ENCODE data around the gene P2RY1. TPM values are rescaled to one million over a fixed set of nuclear protein-coding genes. Genes with fewer than 3 reads are reported as not detected.

P2RY1 gene
- total and polyA plus RNA-seq, 9 of the 15 experiments (the other 6 are each of a cell fraction or from before 2014, with no cell fraction given): 6.0 to 27.9 (median 18.4) TPM

DNA sequence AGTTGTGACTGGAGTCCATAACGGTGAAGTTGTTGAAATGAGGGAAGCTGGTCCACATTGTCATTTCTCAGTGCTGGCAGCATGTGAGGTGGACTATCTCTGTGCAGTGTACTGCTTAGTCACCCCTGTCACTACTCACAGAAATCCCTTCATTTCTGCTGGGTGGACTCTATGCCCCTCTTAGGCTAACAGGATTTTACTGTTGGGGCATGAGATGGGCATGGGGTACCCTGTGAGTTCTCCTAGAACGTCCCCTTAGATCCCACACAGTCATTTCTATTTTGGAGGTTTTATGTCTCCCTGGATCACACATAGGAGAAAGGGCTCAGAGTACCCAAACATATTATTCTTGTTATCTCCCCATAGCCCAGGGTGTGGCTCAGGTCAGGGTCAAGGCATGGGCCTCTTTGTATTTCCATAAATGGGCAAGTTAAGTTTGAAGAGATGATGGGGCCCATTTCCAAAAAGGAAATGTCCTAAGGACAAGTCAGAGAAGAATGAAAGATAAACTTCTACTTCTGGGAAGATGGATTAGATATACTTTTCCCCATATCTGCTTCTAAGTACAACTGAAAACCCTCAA lies 15.2 kb downstream of the P2RY1 start (continued):
- peak; percentile 79 for TF ChIP-seq SOX6 (IDR thresholded peaks at IDR 0.05)
- no peak for TF ChIP-seq CHD4 (IDR thresholded peaks at IDR 0.05; ENCODE audit: insufficient read depth, insufficient replicate concordance, low read depth, low read length, poor library complexity, severe bottlenecking)
- peak; percentile 46; the same call in 1 of the 2 replicates for TF ChIP-seq NCOR1 (IDR thresholded peaks at IDR 0.05)
- TF ChIP-seq CC2D1A (IDR thresholded peaks at IDR 0.05): 0 out of 2 replicates have a peak, but pooled peaks have one; percentile 24
- 0 out of 2 replicates have a peak, but pooled peaks have one; percentile 45 for TF ChIP-seq ESRRA (IDR thresholded peaks at IDR 0.05; ENCODE audit: borderline replicate concordance, low read depth)
- TF ChIP-seq, protein P1, sequence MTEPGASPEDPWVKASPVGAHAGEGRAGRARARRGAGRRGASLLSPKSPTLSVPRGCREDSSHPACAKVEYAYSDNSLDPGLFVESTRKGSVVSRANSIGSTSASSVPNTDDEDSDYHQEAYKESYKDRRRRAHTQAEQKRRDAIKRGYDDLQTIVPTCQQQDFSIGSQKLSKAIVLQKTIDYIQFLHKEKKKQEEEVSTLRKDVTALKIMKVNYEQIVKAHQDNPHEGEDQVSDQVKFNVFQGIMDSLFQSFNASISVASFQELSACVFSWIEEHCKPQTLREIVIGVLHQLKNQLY (CRISPR knock-in tag; conservative IDR thresholded peaks at IDR 0.05): no peak
- TF ChIP-seq, protein P2, sequence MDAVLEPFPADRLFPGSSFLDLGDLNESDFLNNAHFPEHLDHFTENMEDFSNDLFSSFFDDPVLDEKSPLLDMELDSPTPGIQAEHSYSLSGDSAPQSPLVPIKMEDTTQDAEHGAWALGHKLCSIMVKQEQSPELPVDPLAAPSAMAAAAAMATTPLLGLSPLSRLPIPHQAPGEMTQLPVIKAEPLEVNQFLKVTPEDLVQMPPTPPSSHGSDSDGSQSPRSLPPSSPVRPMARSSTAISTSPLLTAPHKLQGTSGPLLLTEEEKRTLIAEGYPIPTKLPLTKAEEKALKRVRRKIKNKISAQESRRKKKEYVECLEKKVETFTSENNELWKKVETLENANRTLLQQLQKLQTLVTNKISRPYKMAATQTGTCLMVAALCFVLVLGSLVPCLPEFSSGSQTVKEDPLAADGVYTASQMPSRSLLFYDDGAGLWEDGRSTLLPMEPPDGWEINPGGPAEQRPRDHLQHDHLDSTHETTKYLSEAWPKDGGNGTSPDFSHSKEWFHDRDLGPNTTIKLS (IDR thresholded peaks at IDR 0.05; ENCODE audit: borderline replicate concordance, low read depth): peak; percentile 46; the same call in 1 of the 2 replicates
- 0 out of 2 replicates have a peak, but pooled peaks have one; percentile 19 for TF ChIP-seq SNIP1 (IDR thresholded peaks at IDR 0.05; ENCODE audit: low read depth)
- peak; percentile 37; the same call in 1 of the 2 replicates for TF ChIP-seq SMARCC2 (IDR thresholded peaks at IDR 0.05; ENCODE audit: low read depth)
- TF ChIP-seq HDAC2 (IDR thresholded peaks at IDR 0.05): 0 out of 2 replicates have a peak, but pooled peaks have one; percentile 49
- no peak for TF ChIP-seq ATF1 (CRISPR knock-in tag; IDR thresholded peaks at IDR 0.05)
- TF ChIP-seq ATF1 (tag; IDR thresholded peaks at IDR 0.05): peak; percentile 25; the same call in 1 of the 2 replicates
- TF ChIP-seq ZNF644 (tag; IDR thresholded peaks at IDR 0.05; ENCODE audit: low read depth): peak; percentile 88
- TF ChIP-seq NFE2 (IDR thresholded peaks at IDR 0.05; ENCODE audit: low read depth): peak; percentile 91
- TF ChIP-seq RBBP5 (IDR thresholded peaks at IDR 0.05; ENCODE audit: borderline replicate concordance, insufficient read depth, low read length, poor library complexity, severe bottlenecking): peak; percentile 61
- peak; percentile 87; the same call in 1 of the 2 replicates for TF ChIP-seq KLF6 (CRISPR knock-in tag; IDR thresholded peaks at IDR 0.05; ENCODE audit: borderline replicate concordance)
- peak; percentile 68; the same call in 1 of the 2 replicates for TF ChIP-seq ZKSCAN8 (CRISPR knock-in tag; IDR thresholded peaks at IDR 0.05)
- peak in 1 of 2 experiments; percentile 47; a peak in 1 of 3 replicates for TF ChIP-seq CBX3 (IDR thresholded peaks at IDR 0.05; ENCODE audit: borderline replicate concordance in 1 of 2, low read length in 2 of 2)
- 0 out of 2 replicates have a peak, but pooled peaks have one; percentile 13 for TF ChIP-seq MYNN (IDR thresholded peaks at IDR 0.05)
- no peak for TF ChIP-seq MYNN (CRISPR knock-in tag; IDR thresholded peaks at IDR 0.05)
- TF ChIP-seq, protein P3, sequence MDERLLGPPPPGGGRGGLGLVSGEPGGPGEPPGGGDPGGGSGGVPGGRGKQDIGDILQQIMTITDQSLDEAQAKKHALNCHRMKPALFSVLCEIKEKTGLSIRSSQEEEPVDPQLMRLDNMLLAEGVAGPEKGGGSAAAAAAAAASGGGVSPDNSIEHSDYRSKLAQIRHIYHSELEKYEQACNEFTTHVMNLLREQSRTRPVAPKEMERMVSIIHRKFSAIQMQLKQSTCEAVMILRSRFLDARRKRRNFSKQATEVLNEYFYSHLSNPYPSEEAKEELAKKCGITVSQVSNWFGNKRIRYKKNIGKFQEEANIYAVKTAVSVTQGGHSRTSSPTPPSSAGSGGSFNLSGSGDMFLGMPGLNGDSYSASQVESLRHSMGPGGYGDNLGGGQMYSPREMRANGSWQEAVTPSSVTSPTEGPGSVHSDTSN (CRISPR knock-in tag; IDR thresholded peaks at IDR 0.05; ENCODE audit: low read depth): no peak
- TF ChIP-seq, protein P3 (tag; conservative IDR thresholded peaks at IDR 0.05; ENCODE audit: low read depth): peak; percentile 56
- TF ChIP-seq NFE2L1 (tag; IDR thresholded peaks at IDR 0.05; ENCODE audit: borderline replicate concordance, low read depth): peak; percentile 31; the same call in 1 of the 2 replicates
- TF ChIP-seq ZFP36 (IDR thresholded peaks at IDR 0.05; ENCODE audit: low read depth, low read length, partially characterized antibody): no peak
- TF ChIP-seq MAFG (tag; conservative IDR thresholded peaks at IDR 0.05): peak; percentile 90
